ENCODE data around the gene ITGAL.

DNA sequence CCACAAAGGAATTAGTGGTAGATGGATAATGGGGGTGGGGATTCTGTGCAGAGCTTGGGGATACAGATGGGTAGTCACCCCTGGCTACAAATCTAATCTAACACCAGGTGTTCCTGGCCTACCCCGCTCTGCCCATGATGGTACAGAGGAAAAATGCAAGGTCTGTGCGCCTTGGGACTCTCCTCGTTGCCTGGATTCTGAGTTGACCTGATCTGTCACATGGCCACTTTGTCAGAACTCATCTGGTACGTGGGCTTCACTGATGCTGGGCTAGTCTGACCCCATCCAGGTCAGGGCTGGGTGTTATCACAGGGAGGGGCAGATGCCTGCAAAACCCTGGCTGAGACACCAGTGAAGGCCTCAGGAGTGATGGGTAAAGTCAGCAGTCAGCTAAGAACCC lies 80.4 kb downstream of the ITGAL start:
- TF ChIP-seq, protein P1, sequence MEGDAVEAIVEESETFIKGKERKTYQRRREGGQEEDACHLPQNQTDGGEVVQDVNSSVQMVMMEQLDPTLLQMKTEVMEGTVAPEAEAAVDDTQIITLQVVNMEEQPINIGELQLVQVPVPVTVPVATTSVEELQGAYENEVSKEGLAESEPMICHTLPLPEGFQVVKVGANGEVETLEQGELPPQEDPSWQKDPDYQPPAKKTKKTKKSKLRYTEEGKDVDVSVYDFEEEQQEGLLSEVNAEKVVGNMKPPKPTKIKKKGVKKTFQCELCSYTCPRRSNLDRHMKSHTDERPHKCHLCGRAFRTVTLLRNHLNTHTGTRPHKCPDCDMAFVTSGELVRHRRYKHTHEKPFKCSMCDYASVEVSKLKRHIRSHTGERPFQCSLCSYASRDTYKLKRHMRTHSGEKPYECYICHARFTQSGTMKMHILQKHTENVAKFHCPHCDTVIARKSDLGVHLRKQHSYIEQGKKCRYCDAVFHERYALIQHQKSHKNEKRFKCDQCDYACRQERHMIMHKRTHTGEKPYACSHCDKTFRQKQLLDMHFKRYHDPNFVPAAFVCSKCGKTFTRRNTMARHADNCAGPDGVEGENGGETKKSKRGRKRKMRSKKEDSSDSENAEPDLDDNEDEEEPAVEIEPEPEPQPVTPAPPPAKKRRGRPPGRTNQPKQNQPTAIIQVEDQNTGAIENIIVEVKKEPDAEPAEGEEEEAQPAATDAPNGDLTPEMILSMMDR (IDR thresholded peaks at IDR 0.05), result no peak
- no peak for TF ChIP-seq POLR2A (IDR thresholded peaks at IDR 0.05)
